HPDE6-E6E7 (cell line): ENCODE results near the gene FUT8.
A peak's percentile ranks its signal among the peaks of the same experiment; 100 is the strongest.

Experiments used
- DNase-seq: peaks from one replicate; pipeline ENCODE4 v3.0.0; 2011; ENCODE audit warnings: missing footprints; ENCODE audit errors: extremely low spot score

FUT8 gene

DNA sequence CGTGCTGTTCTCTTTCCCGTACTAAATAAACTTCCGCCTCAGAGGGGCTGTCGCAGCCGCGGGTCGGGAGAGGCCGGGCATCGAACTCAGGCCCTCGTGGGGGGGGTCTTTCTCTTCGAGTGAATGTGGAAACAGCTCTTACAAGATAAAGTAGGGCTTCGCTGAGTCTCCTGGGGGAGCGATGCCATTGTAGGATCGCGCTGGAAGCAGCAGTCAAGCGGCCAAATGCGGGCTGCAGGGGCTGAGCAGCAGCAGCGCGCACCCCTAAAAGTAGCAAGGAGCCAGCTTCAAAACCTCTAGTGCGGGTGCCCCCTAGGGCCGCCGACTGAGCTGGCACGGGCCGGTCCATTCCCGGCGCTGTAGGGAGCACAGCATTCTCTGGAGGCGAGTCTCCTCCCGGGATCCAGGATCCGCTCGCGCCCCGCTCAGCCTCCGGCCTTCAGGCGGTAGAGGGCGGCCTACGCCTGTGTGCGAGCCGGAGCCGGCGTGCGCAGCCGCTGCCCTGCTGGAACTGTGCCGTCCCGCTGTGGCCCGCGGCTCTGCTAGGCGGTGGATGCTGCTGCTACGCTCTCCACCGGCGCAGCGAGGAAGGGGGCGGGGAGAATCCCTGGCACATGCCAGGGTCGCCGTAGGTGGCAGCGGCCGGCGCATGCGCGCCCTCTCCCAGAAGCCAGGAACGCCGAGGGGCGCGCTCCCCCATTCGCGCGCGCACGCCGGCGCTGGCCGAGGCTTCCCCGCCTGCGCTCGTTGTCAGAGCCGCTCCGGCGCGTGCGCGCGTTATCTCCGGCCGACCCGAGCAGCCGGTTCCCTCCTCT, at the start of gene FUT8:
FUT8 (plus strand) TSS at position 699 of the 815 bp plus-strand sequence. CDS start 148,834 bp downstream, outside the sequence.
- peak; percentile 87 for DNase-seq

DNA sequence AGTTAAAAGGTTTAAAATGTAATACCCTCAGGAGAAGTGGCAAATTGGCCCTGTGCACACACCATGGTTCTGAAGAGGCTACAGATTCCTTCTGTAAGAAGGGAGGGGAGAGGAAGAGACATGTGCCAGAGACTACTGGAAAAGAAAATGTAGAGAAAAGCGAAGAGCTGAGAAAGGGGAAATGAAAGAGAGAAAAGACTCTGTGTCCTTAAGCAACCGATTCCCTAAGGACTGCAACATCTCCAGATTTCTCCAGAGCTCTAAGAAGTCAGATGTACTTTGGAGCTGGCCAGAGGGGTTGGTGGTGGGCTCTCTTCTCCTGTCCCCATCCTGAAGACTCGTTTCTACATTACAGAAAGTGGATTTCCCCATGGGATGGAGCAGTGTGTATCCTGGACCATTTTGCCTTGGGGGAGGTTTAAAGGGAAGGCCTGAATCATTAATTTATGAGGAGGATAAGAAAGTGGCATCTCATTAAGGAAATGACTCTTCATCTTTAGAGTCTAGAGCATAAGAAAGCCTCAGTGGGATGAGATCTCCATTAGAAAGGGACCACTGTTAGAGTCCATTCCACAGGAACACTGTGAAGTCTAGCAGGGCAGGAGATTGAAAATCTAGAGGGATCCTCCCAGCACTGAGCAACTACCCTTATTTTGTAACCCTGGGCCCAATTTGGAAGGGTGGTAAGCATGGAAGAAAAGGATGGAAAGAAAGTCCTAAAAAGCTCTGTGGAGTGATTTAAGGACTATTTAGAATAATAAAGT, 45.5 kb upstream of the FUT8 start:
- no peak for DNase-seq

DNA sequence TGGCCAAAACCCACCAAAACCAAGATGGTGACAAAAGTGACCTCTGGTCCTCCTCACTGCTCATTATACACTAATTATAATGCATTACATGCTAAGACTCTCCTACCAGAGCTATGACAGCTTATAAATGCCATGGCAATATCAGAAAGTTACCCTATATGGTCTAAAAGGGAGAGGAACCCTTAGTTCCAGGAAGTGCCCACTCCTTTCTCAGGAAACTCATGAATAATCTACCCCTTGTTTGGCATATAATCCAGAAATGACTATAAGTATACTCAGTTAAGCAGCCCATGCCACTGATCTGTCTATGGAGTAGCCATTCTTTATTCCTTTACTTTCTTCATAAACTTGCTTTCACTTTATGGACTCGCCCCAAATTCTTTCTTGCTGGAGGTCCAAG, 43.0 kb upstream of the FUT8 start:
- no peak for DNase-seq

DNA sequence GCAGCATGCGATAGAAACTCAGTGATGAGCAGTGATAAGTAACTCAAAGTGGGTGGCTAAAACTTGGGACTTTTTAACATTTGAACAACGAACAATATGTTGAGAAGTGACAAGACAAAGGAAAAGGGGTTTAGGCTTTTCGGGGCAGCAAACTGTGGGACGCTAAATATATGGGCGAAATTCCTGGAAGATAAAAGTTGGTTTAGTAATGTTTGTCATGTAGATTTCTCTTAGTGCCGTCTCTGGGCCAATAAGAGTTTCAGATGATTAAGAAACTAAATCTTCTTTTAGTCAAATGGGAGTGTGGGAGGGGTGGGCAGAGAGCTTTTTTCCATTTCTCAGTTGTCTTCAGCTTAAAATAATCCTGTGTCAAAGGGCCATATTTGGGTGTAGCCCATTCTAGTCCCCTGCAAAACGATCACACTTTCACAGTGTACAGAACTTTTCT, 41.7 kb upstream of the FUT8 start:
- no peak for DNase-seq

DNA sequence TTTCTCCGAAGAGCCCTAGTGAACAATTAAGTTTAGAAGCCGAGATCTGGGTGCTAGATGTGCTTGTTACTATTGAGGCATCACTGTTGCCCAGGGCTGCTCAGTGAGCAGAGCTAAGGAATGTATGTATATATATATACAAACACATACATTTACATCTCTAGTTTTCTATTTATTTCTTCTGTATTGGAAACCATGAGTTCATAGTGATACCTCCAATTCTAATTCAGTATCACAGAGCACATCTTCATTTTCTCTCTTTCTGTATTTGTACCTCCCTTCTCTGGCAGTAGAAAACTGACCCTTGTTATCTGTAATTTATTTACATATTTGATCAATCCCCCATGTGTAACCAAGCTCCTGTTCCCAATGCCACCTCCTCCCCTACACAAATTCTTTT, 40.7 kb upstream of the FUT8 start:
- no peak for DNase-seq

DNA sequence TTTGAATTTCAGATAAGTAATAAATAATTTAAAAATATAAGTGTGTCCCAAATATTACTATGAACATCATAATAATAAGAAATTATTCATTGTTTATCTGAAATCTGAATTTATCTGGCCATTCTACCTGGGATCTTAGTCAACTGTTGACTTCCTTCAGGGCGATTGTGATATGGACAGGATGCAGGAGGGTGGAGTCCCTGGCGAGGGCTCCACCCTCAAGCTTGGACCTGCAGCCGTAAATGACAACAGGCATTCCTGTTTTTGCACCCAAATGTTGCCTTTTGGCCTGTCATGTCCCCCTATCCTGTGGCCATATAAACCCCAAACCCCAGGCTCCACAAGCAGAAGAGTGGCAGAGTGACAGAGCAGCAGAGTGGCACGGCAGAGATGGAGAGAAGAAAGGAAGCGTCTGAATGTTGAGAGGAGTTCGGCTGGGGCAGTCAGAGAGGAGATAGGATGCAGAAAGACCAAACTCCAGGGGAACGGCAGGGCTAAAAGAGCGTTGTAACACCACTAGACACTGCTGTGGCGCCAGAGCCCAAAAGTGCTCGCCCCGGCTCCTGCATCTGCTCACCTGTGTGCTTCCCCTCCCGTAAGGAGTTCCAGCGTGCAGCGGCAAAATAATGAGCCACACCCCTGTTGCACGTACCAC, 39.4 kb upstream of the FUT8 start:
- no peak for DNase-seq

DNA sequence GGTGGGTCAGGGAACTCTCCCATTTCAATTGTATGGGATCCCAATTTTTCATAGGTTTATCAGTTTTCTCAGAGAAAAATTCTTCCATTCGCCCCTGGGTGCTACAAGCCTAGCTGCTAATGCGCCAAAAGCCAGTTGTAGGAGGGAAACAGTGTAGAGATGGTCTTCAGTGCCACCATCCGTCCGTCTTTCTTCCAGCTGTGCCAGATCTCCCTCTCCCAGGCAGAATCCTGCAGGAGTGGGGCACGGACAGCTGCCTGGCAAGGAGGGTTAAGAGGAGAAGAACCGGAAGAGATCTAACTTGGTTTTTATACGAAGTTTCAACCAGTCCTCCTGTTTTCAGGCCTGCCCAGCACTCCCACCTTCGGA, 38.9 kb upstream of the FUT8 start:
- no peak for DNase-seq

DNA sequence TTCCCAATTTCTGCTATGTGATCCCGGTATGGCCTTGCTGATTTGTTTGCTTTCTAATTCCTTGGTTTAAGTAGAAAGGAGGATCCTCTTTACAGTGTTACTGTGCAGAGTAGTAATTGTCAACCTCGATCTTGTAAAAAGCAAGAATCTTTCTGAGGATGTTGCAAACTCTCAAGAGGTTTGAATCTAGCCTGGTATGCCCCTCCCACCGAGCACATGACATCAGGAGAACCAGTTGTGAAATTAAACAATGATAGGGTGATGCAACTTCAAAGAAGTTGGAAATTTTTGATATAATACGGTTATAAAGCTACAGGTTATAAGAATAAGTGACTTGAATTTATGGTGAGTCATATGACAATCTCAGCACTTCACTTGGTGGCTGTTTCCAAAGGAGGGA, 35.0 kb upstream of the FUT8 start:
- DNase-seq: no peak

DNA sequence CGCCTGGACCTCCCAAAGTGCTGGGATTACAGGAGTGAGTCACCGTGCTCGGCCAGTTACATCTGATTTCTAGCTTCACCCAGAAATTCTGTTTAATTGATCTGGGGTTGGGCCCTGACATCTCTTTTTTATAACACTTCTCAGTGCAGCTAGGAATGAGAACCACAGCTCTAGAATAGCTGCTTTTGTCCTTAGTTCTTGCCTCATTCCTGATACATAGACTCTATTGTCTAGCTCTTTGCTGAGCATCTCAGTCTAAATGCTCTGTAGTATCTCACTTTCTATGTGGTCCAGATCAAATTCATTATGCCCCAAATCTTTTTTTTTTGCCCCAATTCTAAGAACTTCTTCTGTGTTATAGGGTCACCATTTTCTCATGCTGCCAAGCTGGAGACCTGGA, 29.9 kb upstream of the FUT8 start:
- no peak for DNase-seq

DNA sequence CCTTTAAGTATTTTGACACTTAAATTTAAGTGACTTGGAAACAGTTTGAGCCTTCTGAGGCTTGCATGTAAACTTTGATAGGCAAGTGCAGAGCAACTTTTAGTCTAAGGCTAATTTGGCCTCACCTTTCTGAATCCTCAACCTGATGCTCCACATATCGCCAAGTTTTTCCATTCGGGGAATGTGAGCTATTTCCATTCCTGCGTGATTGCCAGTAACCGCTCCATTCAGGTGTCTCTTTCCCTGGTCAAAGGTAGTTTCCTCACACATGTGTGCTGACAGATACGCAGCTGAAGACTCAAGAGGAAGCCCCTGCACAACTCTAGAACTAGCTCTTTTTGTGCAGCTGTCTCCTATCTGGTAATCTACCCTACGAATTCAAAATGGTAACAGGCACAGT, 25.4 kb upstream of the FUT8 start:
- DNase-seq: no peak

DNA sequence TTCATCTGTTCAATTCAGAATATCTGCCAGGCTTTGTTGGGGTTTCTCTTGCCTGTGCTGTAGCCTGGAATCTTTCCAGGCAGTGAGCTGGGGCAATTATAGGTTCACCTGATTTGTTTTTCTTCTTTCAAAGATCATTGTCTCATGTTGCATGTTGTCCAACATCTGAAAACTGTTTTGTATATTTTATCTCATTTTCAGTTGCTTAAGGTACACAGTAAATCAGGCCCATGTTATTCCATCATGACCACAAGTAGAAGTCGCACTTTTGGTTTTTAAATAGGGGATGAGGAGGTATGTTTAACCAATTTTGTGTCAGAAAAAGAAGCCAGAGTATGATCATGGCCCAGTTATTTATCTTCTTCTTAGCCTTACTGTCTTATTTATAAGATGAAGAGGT, 24.9 kb upstream of the FUT8 start:
- no peak for DNase-seq

DNA sequence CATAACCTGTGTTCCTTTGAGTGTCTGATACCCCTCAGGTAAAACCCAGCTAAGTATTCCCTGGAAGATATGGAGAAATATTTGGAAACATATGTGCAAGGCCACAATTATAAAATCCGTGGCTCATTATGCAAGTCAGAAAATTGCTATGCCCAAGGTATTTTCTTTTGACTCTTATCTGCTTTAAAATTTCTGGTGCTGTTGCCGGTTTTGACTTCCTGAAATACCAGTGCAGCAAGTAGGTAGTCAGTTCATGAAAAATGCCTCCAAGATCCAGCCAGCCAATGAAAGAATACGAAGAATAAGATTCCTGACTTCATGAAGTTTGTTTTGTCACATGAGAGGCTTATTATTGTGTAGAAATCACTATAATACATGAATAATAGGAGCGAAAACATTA, 20.2 kb upstream of the FUT8 start:
- DNase-seq: no peak

DNA sequence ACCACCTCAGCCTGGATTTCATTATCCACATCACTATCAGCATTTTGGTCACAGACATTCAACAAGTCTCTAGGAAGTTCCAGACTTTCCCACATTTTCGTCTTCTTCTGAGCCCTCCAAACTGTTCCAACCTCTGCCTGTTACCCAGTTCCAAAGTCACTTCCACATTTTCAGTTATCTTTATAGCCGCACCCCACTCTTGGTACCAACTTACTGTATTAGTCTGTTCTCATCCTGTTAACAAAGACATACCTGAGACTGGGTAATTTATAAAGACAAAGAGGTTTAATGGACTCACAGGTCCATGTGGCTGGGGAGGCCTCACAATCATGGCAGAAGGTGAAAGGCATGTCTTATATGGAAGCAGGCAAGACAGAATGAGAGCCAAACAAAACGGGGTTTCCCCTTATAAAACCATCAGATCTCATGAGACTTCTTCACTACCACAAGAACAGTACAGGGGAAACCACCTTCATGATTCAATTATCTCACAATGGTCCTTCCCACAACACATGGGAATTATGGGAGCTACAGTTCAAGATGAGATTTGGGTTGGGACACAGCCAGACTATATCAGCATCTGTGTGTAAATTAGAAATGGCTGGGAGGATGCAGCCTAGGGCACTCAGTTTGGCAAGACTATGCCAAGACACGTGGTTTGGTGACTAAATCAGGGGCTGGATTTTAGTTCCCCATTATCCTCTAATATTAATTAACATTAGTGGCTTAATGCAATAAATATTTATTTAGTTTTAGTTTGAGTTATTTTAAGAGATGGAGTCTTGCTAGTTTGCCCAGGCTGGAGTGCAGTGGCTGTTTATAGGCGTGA, 16.2 kb upstream of the FUT8 start:
- DNase-seq: no peak

DNA sequence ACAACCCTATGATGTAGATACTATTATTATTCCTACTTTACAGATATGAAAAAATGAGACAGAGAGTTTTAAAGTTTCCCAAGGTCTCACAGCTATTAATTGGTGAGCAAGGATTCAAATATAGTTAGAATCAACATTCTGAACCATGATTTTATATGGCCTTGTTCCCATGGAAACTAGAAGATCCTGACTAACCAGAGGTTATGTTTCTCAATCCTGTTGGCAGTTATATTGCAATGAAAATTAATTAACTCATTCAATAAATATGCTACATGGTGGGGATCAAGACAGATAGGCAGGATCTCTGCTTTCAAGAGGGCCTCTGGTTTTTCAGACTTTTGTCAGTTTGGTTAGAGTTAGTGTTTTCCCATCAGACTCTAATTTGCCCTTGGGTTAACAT, 9.3 kb upstream of the FUT8 start:
- DNase-seq: no peak

DNA sequence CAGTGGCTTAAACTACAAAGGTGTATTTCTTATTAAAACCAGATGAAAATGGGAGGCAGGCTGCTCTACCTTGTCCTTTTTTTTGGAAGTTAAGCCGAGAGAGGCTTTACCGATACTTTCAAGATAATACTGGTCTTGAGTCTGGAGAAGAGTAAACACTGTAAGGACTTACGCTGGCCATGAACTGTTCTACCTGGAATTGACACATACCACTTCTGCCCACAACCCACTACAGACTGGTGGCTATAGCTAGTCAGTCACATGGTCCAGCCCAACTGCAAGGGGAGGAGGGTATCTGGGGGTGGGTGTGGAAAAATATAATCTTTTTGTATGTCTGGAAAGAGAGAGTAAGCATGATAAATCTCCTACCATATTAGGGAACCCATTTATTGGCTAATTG, 4.4 kb upstream of the FUT8 start:
- DNase-seq: no peak

DNA sequence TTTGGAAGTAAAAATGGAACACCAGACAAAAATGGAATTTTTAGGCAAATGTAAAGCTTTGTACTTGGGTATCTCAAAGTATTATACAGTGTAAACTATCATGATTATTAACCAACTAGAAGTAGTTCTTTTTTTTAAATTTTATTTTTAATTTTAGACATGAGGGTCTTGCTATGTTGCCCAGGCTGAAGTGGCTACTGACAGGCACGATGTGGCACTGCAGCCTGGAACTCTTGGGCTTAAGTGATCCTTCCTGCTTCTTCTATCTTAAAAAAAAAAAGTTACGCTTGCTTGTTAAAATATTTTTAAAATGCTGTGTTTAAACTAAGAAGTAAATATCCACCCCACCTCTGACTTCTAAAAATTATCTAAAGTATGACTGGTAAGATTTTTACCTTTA, 1.9 kb upstream of the FUT8 start:
- DNase-seq: no peak

DNA sequence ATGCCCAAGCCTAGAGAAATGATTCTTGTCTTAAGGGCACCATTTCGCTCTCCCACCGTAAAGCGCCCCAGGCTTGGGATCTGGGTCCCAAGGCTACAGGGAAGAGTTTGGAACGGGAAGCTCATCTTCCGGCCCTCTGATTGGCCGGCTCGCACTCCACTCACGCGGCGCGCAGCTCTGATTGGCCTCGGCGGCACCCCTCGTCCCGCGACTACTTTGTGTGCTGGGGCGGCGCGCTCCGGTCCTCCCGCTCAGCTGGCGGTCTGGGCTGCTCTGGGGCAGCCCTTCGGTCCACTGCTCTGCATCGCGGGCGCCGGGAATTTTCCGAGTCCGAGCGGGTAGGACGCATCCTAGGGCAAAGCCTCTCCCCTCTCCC, 886 bp upstream of the FUT8 start:
- DNase-seq: peak; percentile 84

DNA sequence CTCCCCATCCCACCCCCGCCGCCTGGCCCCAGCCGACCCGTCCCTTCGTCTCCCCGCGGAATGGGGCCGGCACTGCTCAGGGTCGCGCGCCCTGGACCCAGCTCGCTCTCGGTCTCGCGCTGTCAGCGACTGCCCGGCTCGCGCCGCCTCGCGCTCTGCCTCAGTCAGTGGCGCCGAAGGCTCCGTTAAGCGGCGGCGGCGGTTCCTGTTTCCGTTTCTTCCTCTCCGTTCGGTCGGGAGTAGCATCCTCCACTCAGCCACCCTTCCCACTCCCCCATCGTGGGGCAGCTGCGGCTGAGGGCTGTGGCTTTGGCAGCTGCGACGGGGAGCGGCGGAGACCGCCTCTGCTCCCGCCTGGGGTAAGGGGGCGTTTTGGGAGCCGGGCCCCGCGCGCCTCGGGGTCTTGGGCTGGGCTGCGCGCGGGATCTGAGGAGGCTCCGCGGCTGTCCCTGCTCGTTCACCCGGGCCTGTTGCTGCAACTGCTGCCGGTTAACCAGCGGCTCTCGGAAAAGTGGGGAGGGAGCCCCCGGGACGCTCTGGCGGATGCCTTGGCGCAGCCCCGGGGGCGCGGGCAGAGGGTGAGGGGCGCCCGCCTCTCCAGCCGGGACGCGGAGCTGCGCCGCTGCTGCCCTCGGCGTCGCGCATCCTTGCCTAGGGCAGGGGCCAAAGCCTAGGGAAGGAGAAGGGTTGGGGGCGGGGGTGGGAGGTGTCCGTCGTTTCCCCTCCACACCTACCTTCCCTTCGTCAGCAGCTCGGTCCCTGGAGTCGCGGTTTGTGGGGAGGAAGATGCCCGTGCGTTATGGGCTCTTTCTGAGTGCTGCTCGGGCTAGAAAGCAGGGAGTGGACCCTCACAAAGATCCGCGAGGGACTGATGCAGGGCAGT, 567 bp downstream of the FUT8 start:
- DNase-seq: peak; percentile 58

DNA sequence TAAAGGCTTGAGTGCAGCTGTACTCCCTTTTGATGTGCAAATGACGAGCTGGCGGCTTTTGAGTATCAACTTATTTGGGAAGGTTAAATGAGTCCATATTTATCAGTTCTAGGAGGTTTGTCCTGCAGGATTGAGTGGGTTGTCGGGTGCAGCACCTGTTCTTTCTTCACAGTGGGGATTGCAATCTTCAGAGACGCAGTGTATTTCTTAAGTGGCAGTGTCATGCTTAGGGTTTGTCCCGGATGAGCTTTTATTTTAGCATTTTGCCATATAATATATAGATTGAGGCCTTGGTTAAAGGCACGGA, 1.2 kb downstream of the FUT8 start:
- DNase-seq: no peak

DNA sequence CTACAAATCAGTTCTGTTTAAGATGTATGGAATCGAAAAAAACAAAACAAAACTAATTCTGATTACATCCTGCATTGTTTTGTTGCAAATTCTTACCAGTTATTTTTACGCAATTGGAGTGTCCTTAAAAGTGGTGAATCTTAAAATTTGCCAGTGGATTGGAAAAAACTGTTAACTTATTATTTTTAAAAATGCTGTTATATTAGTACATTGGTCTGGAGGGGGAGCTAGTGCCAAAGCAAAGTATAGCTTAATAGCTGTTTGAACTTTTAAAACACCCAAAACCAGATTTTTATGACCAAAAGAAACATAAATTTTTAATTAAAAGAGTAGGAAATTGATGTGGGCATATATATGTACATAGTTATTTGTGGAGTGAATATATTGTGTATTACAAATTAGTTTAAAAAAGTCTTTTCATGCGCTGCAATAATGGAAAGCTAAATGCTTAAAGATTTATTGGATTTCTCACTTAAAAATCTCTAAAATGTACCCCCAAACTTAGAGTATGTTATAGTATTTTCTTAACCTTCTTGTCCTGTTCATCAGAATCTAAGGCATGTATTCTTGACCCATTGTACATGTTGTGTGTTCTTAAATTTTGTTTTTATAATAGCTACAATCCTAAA, 2.5 kb downstream of the FUT8 start:
- DNase-seq: peak; percentile 5

DNA sequence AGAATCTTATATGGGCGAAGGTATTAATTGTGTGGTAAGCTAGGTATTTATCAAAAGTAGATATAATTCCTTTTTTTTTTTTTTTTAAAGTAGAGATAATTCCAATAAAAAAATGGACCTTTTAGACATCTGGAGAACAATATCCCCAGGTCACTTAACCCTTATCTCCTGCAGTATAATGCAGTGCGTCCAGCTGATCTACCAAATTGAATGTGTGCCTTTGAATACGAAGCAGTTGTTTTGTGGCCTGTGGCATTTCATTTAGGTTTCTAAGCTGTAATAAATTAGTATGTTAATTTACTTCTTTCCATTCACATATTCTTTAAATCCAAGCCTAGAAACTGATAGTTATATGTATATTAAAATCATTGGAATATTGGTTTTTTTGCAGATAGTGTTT, 3.1 kb downstream of the FUT8 start:
- no peak for DNase-seq
